Activated gamma-delta T cell treated with Interleukin-2 at 50 U/mL for 16 hours (primary cell): ENCODE data around the gene FBXL17.

Source experiments
- DNase-seq: peaks from one replicate; pipeline ENCODE4 v3.0.0-alpha.2; 2020

The FBXL17 gene

DNA sequence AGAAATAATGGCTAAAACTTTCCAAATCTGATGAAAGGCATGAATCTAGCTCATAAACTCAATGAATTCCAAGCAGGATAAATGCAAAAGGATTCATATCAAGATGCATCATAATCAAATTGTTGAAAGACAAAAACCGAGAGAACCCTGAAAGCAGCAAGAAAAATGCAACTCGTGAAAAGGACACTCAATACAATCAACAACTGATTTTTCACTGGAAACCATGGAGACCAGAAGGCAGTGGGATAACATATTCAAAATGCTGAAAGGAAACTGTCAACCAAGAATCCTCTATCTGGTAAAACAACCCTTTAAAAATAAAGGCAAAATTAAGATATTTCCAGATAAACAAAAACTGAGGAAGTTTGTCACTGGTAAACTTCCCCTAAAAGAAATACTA lies 9.5 kb downstream of the FBXL17 start:
- DNase-seq = no peak

DNA sequence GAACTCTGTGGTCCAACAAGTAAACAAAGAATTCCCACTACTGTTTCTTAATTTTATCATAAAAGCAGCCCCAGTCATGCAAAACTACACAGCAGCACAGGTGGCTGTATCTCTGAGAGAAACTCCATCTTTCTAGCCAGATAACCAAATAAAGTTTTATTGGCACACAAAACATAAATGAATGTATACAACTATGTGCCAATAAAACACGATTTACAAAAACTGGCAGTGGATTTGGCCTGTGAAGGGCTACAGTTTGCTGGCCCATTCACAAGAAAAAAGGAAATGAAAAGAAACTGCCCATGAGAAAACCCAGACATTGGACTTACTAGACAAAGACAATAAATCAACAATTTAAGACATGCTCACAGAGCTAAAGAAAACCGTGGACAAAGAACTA lies 10.6 kb downstream of the FBXL17 start:
- DNase-seq = no peak

DNA sequence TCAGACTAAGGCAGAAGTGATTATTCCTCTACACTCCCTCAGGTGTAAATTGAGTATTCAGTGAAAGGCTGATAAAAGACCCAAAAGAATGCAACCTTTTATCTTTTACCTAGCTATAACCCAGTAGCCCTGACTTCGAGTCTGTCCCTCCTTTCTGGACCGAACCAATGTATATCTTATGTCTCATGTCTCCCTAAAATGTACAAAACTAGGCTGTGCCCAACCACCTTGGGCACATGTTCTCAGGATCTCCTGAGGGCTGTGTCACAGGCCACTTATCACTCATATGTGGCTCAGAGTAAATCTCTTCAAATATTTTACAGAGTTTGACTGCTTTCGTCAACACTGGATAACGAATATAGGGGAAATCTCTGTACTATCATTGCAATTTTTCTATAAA lies 12.7 kb downstream of the FBXL17 start:
- DNase-seq = no peak

DNA sequence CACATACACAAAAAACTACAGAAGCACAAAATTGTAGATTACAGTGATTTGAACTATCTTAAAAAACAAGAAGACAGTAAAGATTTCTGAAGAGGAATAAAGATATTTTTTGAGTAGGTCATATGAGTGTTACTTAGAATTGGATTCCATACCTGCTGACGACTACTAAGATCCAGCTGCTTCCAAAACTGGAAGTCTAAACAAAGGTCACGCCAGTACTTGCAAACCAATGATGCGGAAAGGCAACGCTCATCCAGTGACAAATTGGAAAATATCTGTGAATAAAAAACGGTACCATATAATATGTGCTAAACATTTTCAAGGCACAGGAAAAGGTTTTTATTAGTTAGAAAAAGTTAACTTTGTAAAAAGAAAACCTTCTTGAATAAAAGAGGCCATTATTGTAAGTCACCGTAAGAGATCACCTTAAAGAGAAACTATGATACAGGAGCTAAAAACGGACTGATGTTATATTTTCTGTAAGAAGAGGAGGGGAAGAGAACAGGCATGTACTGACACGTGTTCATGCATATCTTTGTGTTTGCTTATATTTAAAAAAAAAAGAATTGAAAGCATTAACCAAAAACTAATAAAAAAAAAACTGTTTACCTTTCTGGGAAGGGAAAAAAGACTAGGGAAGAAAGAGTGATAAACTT lies 14.1 kb downstream of the FBXL17 start:
- DNase-seq = no peak

DNA sequence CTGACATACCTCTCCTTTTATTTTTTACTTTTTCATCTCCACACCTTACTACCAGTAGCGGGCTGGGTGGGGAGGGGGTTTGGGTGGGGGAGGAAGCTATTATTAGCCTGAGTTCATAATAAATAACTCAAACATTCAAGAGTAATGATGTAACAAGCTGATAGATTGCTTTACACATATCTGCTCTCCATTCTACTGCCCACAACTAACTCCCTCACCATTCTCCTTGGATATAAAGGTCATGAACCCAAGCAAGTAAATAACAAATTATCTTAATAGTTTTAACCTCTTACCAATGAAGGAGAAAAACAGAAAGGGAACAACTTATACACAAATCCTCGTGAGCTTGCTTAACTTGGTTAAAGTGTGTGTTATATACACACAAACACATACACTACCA lies 15.4 kb downstream of the FBXL17 start:
- no peak for DNase-seq

DNA sequence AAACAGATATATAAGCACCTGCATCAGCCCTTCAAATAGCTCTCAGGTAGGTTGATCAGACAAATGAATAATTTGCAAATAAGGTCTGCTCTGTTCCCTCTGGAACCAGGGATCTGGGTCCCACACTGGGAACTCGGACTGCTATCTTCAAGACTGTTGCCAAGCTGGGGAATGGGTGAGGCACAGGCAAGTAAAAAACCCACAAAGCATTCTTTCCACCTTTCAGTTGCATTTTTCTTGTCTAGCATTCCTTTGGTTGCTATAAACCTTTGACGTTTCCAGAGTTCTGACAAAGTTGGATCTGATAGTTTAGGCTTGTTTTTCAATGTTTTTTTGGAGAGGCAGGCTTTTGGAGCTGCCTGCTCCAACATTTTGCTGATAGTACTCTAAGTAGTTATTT lies 20.1 kb downstream of the FBXL17 start:
- DNase-seq = no peak

DNA sequence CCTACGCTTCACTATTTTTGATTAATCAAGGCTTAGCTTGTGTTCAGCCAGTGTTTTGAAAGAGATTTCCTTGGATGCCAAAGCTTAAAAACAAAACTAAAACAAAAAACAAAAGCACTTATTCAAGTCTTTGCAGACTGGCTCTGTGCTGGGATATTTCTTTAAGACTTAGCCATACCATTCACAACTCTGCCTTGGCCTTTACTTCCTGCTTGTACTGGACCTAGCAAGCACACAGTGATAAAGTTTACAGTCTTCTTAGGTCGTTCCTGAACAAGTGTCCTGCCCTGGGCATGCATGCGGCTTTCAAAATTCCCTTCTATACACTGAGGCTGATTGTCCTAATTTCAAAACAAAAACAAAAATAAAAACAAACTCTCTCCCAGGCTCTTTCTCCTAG lies 20.7 kb downstream of the FBXL17 start:
- no peak for DNase-seq

DNA sequence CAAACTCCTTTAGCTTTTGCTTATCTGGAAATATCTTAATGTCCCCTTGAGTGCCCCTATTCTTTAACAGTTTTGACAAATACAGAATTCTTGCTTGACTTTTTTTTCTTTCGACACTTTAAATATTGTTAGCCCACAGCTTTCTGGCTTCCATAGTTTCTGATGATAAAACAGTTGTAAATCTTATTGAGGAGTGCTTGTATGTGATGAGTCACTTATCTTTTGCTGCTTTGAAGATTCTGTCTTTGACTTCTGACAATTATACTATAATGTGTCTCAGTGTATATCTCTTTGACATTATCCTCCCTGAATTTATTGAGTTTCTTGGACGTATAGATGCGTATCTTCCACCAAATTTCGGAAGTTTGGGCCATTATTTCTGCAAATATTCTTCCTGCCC lies 21.6 kb downstream of the FBXL17 start:
- no peak for DNase-seq

DNA sequence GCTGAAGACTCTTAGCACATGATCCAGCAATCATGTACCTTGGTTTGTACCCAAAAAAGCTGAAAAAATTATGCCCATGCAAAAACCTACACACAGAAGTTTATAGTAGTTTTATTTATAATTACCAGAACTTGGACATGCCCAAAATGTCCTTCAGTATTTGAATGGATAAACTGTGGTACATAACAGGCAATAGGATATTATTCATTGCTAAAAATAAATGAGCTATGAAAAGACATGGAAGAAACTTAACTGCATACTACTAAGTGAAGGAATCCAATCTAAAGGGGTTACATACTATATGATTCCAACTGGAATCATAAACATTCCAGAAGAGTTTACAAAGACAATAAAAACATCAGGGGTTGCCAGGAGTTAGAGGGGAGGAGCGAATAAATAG lies 25.6 kb downstream of the FBXL17 start:
- DNase-seq = no peak

DNA sequence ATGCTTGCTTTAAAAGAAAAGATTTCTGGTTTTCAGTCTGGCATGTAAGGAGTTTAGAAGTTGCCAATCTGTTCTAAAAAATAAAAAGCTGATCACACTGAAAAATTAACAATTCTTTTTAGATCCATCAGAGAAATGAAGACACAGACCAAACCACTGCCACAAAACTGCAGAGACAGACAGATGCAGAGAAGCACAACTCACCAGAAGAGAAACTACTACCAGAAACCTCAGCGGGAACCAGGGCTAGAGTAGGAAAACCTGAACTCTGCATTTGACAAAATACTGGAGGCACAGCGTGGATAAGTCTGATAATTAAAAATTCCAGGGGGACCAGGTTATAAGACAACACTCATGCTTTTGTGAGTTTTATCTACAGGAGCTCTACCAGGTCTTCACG lies 28.8 kb downstream of the FBXL17 start:
- DNase-seq = no peak

DNA sequence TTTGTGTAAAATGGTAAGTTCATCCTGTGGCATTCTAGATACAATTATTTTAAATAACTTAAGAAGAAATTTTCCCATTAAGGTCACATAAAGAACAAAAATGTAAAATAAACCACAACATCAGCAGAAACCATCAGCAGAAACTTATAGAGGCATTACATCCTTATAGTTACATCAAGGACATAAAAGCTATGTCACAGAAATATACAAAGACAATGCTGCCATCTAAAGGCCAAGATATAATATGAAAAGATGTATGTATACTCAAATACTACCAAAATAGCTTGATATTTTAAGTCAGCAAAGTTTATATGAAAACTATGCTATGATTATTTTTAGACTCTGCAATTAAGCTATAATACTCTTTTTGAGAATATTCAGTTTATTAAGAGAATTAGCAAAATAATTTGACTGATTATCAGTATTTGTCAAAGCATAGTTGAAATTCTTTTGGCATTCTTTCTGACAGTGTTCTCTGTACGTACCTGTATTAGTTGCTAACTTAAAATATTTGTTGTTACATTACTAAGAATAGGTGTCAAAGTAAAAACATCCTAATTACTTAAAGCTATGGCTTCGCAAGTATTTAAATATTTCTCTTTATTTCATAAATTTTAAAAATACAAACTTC lies 36.2 kb downstream of the FBXL17 start:
- DNase-seq = no peak

DNA sequence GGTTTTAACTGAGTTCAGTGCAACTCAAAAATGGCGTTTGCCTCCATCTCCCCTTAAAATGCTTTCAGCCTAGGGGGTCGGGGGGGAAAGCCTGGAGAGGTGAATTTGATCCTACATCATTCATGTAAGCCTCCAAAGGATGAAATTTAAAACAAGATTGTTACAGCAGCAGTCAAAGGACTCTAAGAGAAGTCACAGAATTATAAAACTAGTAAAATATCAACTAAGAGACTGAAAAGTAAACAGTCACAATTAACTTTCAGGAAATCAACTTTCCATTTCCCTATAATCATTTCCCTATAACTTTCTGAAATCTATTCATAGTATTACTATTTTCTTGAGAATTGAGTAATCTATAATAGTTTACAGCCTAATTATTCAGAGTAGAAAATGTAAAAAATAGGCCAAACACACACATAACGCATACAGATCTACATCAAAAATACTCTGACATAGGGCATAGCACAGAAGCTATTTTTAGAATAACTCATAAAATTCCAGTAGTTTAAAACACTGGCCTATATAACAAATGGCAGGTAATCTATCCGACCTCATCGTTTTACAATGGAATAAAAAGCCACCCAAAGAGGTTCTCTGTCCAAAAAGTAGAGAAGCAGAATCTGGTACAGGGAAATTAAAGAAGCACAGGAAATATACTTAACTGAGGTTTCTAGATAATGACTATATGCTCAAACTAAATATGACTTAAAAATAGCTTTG lies 37.6 kb downstream of the FBXL17 start:
- no peak for DNase-seq

DNA sequence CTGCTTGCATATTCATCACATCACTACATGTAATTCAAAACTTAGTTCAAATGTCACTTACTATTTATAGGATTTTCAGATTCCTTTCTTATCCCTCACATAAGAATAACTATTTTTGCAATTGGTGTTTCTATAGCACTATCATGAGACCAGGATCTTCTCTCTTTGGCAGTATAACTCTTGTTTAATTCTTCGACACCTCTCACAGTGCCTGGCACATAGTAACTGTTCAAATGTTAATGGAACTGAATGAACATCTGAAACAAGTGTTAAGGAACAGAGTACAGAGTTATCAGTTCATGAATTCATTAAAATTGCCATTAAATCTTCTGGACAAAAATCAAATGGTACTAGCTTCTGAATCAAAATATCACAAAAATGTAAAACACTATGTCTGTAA lies 40.0 kb downstream of the FBXL17 start:
- DNase-seq = no peak

DNA sequence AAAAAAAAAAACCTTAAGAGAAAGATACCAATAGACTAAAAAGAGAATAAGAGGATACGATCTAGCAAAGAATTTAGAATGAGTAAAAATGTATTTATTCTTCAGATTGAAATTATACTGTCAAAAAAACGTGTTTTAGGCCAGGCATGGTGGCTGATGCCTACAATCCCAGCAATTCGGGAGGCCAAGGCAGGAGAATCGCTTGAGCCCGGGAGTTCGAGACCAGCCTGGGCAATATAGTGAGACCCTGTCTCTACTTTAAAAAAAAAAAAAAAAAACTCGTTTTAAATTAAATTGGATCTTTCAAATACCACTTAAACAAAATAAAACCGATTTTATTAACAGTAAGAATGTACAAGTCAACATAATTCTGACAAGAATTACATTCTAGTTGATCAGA lies 41.8 kb downstream of the FBXL17 start:
- no peak for DNase-seq

DNA sequence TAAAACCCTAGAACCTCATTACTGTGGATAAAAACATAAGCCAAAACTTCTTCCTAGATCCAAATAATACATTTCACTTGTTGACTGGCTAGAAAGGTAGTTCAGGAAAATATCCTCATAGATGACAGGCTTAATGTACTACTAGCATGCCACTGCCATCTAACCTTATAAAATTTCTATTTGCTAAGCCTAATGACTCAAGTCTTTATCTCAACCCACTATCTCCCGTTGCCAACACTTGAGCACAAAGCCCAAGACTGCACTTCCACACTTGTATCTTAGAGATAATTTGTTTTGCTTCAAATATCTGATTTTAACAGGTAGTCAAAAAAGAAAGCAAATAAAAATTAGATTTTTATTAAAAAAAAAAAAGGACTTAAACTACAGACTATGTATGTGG lies 42.7 kb downstream of the FBXL17 start:
- DNase-seq = no peak

DNA sequence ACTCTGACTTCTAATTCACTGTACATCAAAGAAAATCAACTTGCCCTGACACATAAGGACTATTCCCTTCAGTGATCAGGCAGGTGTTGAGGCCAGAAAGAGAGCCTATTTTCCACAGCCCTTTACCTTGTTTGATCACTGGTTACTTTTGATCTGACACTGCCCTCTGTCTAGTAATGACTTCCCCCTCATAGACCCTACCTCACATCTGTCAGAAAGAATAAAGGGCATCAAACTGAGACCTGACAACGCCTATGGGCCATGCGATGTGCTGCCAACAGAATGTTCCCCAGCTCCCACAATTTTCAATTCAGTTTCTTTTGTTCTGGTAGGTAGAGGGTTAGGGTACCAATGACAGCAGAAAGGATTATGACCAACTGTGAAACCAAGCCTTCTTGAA lies 47.7 kb downstream of the FBXL17 start:
- no peak for DNase-seq

DNA sequence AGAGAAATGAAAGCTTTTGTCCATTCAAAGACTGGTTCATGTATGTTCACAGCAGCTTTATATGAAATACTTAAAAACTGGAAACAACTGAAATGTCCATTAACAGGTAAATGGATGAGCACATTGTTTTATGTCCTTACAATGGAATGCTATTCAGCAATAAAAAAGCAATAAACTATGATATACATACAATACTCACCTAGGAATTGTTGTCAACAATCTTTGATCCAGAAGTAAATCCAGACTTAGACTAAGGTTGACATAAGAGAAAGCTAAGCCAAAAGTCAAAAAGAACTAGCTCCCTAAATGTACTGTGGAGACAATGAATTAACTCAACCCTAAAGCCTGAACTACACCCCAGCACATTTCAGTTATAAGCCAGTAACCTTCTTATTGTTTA lies 54.9 kb downstream of the FBXL17 start:
- no peak for DNase-seq

DNA sequence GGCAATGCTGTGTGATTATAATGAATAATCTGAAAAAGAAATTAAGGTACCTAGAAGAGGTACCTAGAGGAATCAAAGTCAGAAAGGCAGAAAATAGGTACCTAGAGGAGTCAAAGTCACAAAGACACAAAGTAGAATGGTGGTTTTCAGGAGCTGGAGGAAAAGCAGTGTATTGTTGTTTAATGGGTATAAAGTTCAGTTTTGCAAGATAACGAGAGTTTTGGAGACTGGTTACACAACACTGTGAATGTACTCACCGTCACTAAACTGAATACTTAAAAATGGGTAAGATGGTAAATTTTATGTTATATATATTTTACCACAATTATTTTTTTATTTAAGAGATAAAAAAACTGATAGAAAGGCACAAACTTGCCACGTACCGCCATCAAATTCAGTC lies 57.0 kb downstream of the FBXL17 start:
- no peak for DNase-seq

DNA sequence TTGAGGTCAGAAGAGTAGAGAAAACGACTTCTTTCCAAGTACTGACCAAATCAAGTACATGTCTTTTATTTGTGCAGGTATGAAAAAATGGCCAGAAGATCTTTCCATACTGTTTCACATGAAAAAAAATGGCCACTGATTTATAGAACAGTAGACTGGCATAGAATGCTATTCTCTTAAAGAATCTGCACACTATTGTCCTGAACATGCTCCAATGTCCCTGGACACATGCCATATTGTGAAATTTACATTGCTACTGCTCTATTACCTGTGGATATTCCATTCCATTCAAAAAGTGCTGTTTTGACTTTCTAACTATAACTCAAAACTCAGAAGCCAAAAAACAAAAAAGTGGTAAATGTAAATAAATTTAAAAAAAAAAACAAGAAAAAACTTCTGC lies 60.6 kb downstream of the FBXL17 start:
- no peak for DNase-seq

DNA sequence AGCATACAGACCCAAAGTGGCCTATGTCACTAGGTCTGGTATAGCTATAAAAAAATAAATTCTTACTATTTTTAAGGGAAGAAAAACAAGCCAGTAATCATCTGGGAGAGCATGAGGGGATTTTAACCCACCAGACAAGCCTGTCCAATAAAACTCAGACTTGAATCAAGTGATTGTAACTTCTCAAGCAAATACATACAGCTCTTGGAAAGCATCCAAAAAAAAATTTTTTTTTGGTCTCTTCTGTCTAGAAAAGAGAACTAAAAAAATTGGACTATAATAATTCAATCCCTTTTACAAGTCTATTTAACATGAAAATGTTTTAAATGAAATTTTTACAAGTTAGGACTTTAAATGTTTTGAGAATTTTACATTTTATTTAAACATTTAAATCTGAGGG lies 61.7 kb downstream of the FBXL17 start:
- no peak for DNase-seq

DNA sequence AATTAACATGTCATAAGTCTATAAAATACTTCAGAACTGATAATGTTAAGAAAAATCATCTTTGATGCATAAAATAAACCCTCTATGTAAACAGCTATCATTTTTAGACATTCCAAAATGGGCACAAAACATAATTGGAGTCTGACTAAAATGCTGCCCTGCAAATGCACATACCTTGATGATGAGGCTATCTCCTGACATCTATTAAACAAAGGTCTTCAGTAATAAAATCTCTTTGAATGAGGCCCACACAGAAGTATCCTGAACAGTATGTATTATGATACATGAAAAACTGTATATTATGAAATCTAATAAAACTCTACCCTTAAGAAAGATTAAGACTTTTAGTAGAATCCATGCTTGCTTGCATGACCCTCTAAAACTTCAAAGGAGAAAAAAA lies 66.1 kb downstream of the FBXL17 start:
- DNase-seq = no peak

DNA sequence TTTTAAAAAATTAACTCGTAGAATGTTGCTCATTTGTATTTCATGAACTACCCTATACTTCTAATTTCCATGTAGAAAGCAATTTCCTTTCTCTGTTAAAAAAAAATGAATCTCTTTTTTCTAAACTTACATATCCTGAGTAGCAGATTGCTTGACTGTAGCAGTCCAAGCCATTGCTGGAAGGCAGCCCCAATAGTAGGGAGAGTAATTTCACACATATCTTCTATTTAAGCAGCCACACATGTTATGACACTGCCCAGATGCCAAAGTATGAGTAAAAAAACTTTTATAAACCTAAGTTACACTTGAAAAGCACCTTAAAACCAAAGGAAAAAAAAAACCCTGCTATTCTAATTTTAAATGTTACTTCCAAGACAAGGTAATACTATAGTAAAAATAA lies 69.6 kb downstream of the FBXL17 start:
- DNase-seq = no peak

DNA sequence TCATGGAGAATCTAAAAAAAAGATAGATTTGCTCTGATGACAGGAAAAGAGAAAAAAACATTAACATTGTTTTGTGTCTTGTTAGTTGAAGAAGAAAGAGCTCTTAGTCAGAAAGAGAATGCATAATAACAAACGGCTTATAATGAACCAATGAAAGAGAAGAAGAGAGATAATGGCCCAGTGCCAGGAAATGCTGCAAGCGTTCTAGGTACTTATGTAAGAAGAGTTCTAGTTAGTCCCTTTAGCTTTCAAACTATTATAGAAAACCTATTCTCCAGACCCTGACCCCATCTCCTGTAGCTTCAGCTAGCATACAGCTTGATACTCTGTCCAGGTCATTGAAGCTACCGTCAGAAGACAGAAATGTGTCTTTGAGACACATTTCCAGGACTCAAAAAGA lies 70.2 kb downstream of the FBXL17 start:
- no peak for DNase-seq

DNA sequence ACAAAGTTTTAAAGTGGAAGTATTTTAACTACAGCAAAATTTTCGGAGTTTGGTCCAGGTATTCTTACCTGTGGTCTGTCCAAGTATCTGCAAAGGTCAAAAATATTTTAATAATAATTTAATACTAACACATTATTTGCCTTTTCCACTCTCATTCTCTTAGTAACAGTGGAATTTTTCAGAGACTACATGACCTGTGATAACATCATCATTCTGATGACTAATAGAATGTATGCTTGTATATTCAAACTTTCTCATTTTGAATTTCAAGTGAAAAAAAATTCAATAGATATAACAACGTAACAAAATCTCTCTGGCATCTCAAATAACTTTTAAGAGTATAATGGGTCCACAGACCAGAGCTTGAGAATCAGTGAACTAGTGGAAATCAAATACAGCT lies 78.3 kb downstream of the FBXL17 start:
- DNase-seq = no peak

DNA sequence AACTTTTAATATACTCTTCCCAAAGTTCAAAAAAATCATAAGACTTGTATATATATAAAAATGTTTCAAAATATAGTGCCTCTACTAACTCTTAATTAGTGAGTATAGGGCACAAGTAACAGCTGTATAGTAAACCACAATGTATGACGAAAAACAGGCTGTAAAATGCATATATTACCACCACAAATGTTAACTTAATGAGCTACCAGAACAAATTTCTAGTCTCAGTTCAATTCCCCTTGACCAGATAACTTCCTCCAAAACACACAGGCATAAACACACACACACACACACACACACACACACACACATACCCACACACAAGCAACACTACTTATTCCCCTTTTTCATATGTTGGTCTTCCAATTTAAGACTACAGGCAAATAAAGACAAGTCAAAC lies 78.8 kb downstream of the FBXL17 start:
- DNase-seq = no peak
